KOPT-K1 (cell line): ENCODE measurements around the gene SHISA8.
"Not testable (repeated sequence)": the region's sequence is repeated elsewhere in the genome, so short reads cannot be mapped to it uniquely, and the experiment has no call there.

Experiments
- H3K27ac ChIP-seq: fragments of 200-600 bp; sonication (generic); 2 replicates; pipeline ENCODE4 v1.5.1; 2016; ENCODE audit warnings: antibody characterized with exemption, mild to moderate bottlenecking, low read depth, low read length; ENCODE audit not compliant: poor library complexity, severe bottlenecking
- H3K36me3 ChIP-seq: fragments of 200-600 bp; sonication (generic); 2 replicates; pipeline ENCODE4 v1.5.1; 2017; ENCODE audit warnings: antibody characterized with exemption, mild to moderate bottlenecking, low read length, moderate library complexity; ENCODE audit not compliant: insufficient read depth
- H3K9me3 ChIP-seq: fragments of 200-600 bp; sonication (generic); 2 replicates; pipeline ENCODE4 v1.5.1; 2017; ENCODE audit warnings: antibody characterized with exemption, low read length, mild to moderate bottlenecking; ENCODE audit not compliant: insufficient read depth, poor library complexity, severe bottlenecking

SHISA8 gene

DNA sequence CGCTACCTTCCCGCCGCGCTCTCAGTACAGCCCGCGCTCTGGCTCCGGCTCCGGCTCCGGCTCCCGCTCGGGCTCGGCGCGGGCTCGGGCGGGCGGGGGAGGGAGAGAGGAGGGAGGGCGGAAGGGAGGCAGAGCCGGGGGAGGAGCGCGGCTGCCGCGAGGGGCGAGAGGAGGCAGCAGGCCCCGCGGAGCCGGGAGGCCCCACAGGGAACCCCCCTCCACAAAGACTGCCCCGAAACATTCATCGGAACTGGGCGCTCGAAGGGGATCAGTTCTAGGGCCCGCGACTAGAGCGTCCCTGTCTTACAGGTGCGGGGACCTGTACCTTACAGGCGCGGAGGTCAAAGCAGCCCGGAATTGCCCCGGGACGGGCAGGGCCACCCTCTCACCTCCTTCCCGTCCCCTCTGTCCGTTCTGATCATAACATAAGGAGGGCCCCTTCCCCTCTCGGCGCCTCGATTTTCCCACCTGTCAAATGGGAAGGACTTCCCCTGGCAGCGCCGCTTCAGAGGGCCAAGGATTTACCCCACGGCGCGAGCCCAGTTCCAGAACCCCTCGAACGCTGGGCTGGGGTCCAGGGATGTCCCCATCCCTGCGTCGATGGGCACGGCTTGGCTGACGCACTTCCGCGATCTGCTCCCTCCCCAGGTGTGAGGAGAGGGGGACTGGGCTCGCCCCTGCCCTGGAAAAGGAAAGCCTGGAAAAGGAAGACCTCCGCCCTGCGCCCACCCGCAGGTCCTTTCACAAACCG is at the start of gene SHISA8:
TSS of gene SHISA8 (minus strand) at position 40 of the 751 bp plus-strand sequence. CDS start 407 bp downstream, outside the sequence.
- Histone ChIP-seq H3K27ac (no peak within 1 kb of the TSS), H3K9me3 (no peaks in the 10 kb centered on the region), H3K36me3 (no peaks in the 10 kb centered on the region)

DNA sequence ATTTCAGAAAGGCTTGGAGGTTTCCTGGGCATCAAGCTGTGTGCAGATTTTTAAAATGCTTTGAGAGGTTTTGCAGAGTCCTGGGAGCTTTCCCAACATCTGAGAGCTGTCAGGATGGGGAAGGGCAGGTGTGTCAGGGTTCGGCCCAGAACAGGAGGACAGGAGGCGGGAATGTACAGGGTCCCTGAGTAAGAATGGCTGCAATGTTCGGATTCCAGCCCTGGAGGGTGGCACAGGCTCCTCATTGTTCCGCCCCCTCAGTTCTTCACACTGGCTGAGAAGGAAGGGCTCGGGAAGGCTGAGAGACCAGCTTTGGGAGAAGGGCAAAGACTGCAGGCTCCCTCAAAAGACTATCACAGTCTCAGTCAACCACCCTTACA is 49.2 kb upstream of the SHISA8 start:
- Histone ChIP-seq H3K9me3 (no peaks in the 10 kb centered on the region), H3K27ac (no peak overlapping the region), H3K36me3 (no peaks in the 10 kb centered on the region)

DNA sequence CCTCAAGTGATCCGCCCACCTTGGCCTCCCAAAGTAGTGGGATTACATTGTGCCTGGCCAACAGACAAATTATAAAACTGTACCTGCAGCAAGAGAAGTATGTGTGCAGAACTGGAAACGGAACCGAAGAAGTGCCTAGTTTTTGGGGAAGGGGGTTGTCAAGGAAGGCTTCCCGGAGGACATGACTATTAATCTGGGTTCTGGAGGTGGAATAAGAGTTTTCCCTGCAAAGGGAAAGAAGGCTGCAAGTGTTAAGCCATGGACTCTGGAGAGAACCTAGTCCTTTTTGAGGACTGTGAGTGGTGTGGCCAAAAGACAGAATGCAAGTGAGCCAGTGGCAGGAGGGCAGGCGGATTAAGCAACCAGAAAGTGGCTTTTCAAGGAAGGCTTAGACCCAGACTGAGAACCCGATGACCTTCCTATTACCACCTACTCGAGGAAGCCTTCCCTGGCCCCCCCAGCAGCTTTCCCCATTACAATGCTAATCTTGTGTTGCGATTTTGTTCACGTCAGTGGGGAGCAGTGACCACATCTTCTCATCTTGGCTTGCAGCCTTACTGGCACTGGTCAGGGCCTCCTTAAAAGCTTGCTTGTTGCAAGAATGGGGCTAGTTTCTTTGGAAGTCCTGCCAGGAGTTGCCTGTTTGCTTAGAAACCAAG is 48.7 kb upstream of the SHISA8 start:
- H3K9me3 ChIP-seq, result no peaks in the 10 kb centered on the region
- H3K36me3 ChIP-seq, result no peaks in the 10 kb centered on the region
- H3K27ac ChIP-seq, result no peak overlapping the region

DNA sequence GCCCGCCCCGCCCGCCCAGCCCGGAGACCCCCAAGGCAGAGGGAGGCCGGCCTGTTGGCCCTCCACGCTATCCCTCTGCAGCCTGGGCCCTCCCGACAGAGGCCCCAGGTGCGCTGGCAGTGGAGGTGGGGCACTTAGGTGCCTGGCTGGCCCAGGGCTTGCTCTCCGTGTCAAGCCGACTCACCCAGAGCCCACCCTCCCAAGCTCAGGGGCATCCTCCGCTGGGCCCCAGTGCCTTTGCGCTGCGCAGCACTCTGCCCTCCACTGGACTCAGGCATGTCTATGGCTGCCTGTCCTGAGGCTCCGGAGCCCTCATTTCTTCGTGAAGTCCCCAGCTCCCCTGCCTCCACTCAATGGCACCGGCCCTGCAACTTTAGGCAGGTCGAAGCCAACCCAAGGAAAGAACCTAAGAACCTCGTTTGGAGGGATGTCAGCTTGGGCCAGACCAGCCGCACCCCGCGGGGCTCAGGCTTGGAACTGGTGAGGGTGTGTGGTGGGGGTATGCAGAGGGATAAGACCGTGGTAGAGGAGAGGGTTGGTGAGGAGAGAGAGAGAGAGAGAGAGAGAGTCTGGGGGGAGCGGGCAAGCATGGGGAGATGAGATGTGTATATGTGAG is 43.2 kb upstream of the SHISA8 start:
- H3K36me3 ChIP-seq, result no peaks in the 10 kb centered on the region
- H3K27ac ChIP-seq, result no peak overlapping the region
- no peaks in the 10 kb centered on the region for H3K9me3 ChIP-seq

DNA sequence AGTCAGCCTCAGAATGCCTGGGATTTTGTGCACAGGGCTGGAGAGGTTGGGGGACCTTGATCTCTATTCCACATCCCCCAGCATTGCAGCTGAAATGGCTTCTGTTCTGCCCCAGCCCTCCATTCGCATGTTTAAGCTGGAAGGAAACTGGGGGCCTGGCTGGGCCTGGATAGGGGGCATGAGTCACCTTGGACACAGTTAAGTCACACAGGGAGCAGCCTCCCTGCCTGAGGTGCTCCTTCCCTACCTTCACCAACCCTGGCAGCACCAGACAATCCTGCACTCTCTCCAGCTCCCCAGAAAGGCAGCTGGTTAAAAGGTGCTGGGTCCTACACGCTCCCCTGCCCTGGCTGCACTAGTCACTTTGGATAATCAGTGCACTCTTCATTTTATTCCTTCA is 37.8 kb upstream of the SHISA8 start:
- H3K36me3 ChIP-seq, result no peaks in the 10 kb centered on the region
- no peak overlapping the region for H3K27ac ChIP-seq
- H3K9me3 ChIP-seq, result no peaks in the 10 kb centered on the region

GRCh38 chr22:41951898-41952474 is 37.1 kb upstream of the SHISA8 start, which contains the start of gene SMIM45:
TSS of gene SMIM45 (plus strand) at chr22:41952150.
- Histone ChIP-seq H3K9me3 (no peaks in the 10 kb centered on the region), H3K36me3 (no peaks in the 10 kb centered on the region), H3K27ac (no peak within 1 kb of the TSS)

- no peak overlapping the region for H3K27ac ChIP-seq
- H3K9me3 ChIP-seq, result no peaks in the 10 kb centered on the region
- H3K36me3 ChIP-seq, result peaks cover 17% of the 10 kb centered on the region
Observed at GRCh38 chr22:41949297-41949965, 34.6 kb upstream of the SHISA8 start.

- peaks cover 22% of the 10 kb centered on the region for H3K36me3 ChIP-seq
- H3K9me3 ChIP-seq, H3K27ac ChIP-seq: not testable (repeated sequence)
Observed at GRCh38 chr22:41948928-41949296, 34.0 kb upstream of the SHISA8 start.

DNA sequence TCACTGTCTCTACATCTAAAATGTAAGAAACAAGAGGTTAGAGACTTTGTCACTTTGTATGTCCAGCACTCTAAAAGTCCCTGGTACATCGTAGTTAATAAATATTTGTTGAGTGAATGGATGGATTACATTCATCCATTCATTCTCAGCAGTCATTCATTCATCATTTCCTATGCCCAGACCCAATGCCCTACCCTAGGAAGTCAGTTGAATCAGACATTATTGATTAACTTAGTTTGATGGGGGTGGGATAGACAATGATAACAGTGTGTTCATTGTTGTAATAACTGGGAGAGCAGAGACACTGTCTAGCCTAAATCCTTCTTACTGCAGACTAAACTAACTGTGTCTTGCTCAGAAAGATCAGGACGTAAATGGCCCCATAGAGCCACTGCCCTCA is 33.3 kb upstream of the SHISA8 start:
- peaks cover 30% of the 10 kb centered on the region for H3K36me3 ChIP-seq
- H3K27ac ChIP-seq, result peak overlapping the region; percentile 95
- no peaks in the 10 kb centered on the region for H3K9me3 ChIP-seq

DNA sequence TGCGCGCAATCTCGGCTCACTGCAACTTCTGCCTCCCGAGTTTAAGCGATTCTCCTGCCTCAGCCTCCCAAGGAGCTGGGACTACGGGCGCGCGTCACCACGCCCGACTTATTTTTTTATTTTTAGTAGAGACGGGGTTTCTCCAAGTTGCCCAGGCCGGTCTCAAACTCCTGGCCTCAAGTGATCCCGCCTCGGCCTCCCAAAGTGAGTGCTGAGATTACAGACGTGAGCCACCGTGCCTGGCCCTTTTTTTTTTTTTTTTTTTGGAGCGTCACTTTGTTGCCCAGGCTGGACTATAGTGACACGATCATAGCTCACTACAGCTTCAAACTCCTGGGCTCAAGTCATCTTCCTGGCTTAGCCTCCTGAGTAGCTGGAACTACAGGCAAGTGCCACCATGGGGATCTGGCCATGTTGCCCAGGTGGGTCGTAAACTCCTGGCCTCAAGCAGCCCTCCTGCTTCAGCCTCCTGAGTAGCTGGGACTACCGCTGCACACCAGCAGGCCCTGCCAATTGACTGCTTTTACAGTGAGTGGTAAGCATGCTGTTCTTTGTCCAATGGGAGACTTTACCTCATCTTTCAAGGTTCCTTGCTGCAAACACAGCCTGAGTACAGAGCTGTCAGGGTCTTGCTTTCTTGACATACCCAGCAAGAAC is 32.7 kb upstream of the SHISA8 start:
- H3K27ac ChIP-seq, result peak overlapping the region; percentile 95
- no peaks in the 10 kb centered on the region for H3K9me3 ChIP-seq
- peaks cover 36% of the 10 kb centered on the region for H3K36me3 ChIP-seq

DNA sequence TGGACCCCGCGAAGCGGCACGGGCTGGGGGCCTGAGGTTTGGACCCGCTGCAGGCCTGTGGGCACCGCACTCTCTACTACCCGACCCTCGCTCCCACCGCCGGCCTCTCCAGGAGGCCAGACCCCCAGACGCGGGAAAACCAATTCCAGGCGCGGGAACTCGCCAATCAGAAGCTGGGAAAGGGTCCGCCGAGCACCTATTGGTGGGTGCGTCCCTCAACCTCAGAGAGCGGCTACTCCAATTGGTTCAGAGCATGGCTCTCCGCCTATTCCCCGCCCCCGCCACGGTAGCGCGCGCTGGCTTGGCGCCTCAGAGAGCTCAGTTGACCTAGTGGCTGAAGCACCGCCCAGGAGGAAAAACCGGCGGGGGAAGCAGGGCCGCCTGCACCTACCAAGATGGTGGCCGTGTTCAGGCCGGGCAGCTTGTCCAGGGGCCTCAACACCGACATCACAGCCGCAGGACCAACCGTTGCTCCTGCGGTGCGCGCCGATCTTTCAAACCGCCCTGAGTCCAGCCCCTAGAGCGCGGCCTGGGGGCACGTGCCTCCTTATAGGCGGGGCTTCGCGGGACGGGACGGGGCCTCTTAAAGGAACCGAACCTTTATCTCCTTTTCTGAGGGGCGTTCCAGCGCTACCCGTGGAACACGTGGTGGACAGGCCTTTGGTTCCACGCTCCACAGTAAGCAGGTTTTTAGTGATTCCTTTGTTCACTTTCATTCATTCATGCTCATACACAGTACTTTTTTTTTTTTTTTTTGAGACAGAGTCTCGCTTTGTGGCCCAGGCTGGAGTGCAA is 32.0 kb upstream of the SHISA8 start, which contains the start of gene CENPM:
TSS of gene CENPM (minus strand) at position 524 of the 795 bp plus-strand sequence. CDS start at position 448, 76 bp downstream.
- peaks cover 42% of the 10 kb centered on the region for H3K36me3 ChIP-seq
- H3K9me3 ChIP-seq, result no peaks in the 10 kb centered on the region
- H3K27ac ChIP-seq, result peak within 1 kb of the TSS; percentile 95

GRCh38 chr22:41943661-41944209 is 28.9 kb upstream of the SHISA8 start:
- H3K27ac ChIP-seq, result no peak overlapping the region
- peaks cover 73% of the 10 kb centered on the region for H3K36me3 ChIP-seq
- no peaks in the 10 kb centered on the region for H3K9me3 ChIP-seq

- Histone ChIP-seq H3K27ac (peak overlapping the region; percentile 20), H3K9me3 (no peaks in the 10 kb centered on the region), H3K36me3 (peaks cover 99% of the 10 kb centered on the region)
Observed at GRCh38 chr22:41940832-41941765, 26.2 kb upstream of the SHISA8 start.
